Upper lobe of left lung (tissue), 4 donors: ENCODE measurements around the gene PTPRQ.

Source experiments
- EP300 ChIP-seq, 4 donors: sonication (generic); formaldehyde crosslinking; IDR thresholded peaks; one replicate each; pipeline ENCODE4 v1.5.1; 2017; ENCODE audit warnings: antibody characterized with exemption in 4 of 4, control low read depth in 2 of 4
- POLR2A ChIP-seq, 4 donors: fragments of 450-650 bp; IDR thresholded peaks; one replicate each; pipeline ENCODE4 v1.5.1; 2016 to 2017; ENCODE audit warnings: antibody characterized with exemption in 4 of 4, mild to moderate bottlenecking in 2 of 4
- POLR2AphosphoS5 ChIP-seq, 2 donors: sonication (generic); formaldehyde crosslinking; IDR thresholded peaks; one replicate each; pipeline ENCODE4 v1.5.1; 2017; ENCODE audit warnings: antibody characterized with exemption in 2 of 2
- TF ChIP-seq, protein P1 (sequence below), 6 experiments: fragments of 450-650 bp in 4 of 6; fragments of 200-600 bp in 2 of 6; sonication (generic) in 2 of 6; IDR thresholded peaks; one replicate each; pipeline ENCODE4 v1.5.1; 2016 to 2019; ENCODE audit warnings: antibody characterized with exemption in 6 of 6

DNA sequence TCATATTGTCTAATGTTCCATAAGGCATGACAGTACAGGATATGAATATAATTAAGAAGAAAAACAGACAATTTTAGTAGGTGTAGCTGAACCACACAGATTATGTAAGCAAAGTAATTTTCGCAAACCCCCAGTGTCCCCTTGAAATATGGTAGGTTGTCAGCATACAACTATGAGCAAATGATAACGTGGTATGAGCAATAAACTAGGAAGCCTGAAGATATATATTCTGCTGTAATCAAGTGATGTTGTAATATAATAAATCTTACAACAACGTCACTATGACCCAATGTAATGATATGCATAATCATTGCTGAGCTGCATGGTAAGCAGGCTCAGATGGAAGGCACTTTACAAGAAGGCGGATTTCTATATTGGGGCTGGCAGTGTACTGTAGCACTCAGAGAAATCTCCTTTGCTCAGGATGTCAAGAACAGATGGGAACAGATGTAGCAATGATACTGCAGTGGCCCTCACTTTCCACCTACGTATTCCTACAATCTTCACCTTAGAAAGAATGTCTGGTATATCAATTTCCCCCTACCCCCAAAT lies 215.6 kb downstream of the PTPRQ start:
- no peak for TF ChIP-seq POLR2AphosphoS5 (IDR thresholded peaks at IDR 0.05)
- TF ChIP-seq, protein P1, sequence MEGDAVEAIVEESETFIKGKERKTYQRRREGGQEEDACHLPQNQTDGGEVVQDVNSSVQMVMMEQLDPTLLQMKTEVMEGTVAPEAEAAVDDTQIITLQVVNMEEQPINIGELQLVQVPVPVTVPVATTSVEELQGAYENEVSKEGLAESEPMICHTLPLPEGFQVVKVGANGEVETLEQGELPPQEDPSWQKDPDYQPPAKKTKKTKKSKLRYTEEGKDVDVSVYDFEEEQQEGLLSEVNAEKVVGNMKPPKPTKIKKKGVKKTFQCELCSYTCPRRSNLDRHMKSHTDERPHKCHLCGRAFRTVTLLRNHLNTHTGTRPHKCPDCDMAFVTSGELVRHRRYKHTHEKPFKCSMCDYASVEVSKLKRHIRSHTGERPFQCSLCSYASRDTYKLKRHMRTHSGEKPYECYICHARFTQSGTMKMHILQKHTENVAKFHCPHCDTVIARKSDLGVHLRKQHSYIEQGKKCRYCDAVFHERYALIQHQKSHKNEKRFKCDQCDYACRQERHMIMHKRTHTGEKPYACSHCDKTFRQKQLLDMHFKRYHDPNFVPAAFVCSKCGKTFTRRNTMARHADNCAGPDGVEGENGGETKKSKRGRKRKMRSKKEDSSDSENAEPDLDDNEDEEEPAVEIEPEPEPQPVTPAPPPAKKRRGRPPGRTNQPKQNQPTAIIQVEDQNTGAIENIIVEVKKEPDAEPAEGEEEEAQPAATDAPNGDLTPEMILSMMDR (IDR thresholded peaks at IDR 0.05) = no peak
- TF ChIP-seq POLR2A (IDR thresholded peaks at IDR 0.05) = no peak
- TF ChIP-seq EP300 (IDR thresholded peaks at IDR 0.05) = no peak
